Astrocyte of the spinal cord (primary cell): ENCODE measurements around the gene MTARC2.

Experiments used
- DNase-seq: peaks from one replicate; pipeline ENCODE4 v3.0.0; 2011; ENCODE audit warnings: low read depth, low spot score
- H3K4me3 ChIP-seq: 2 replicates; pipeline ENCODE4 v1.5.1; 2011; ENCODE audit warnings: low read depth, mild to moderate bottlenecking, low read length, moderate library complexity
- CTCF ChIP-seq: IDR thresholded peaks from 2 replicates; pipeline ENCODE4 v1.5.1; 2012; ENCODE audit warnings: low read depth, mild to moderate bottlenecking, low read length, inconsistent platforms
- in situ Hi-C: cut with HindIII; loops from 2 replicates; pipeline ENCODE4 v1.10.0; 2017; ENCODE audit warnings: low sequenced_read_pairs

MTARC2 gene

DNA sequence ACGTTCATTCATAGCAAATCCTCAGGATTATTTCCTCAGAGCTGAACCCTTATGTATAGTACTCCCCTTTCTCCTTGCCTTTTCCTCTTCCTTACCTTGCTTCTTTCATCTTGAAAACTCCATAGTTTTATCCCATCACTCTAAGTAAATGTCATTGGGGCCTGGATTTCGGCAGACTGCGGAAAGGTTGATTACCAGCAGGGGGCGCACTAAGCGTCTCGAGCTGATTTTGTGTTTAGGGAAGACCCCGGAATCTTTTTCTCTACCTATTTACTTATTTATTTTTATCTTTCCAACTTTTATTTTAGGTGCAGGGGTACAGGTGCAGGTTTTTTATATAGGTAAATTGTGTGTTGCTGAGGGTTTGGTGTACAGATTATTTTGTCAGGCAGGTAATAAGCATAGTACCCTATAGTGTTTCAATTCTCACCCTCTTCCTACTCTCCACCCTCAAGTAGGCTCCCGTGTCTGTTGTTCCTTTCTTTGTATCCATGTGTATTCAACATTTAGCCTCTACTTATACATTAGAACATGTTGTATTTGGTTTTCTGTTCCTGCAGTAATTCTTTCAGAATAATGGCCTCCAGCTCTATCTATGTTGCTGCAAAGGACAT, 27.2 kb downstream of the MTARC2 start:
- in situ Hi-C loops = no loop called here
- no peak overlapping the region for H3K4me3 ChIP-seq
- peak; percentile 31 for DNase-seq
- peak; percentile 89 for TF ChIP-seq CTCF

DNA sequence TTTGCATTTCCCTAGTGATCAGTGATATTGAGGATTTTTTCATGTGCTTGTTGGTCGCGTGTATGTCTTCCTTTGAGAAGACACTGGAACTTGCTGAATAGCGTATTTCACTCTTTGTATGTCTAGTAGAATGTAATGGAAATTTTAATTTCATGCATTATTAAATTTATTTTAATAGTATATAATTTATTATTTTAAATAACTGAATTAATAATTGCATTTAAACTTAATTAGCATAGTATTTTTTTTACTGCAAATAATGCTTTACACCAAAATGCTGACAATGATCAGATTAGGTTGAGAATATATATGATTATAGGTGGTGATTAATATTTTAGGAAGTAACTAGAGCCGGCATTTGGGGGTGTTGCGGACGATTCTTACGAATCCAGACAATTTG, 28.1 kb downstream of the MTARC2 start:
- DNase-seq = no peak
- in situ Hi-C loops = no loop called here
- no peak for TF ChIP-seq CTCF
- no peak overlapping the region for H3K4me3 ChIP-seq

GRCh38 chr1:220776720-220777326, 28.7 kb downstream of the MTARC2 start:
- in situ Hi-C loops = no loop called here
- DNase-seq = peak; percentile 61
- TF ChIP-seq CTCF = peak; percentile 97
- no peak overlapping the region for H3K4me3 ChIP-seq

DNA sequence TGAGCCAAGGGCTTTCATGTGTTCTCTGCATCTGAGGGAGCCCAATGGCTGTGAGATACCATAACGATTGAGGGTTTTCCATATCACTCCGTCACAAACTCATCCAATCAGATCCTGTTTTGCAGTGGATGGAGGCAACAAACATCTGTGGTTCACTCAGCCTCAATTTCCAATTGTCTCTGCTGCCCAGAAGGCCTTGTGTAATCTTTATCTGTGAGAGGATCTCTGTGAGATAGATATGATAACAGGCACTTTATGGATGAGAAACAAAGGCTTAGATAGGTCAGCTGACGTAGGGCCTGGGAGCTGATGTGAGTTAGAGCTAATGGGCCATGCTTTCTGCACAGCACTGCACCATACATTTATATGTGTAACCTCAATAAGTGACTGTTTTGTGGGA, 35.3 kb downstream of the MTARC2 start:
- in situ Hi-C loops = no loop called here
- DNase-seq = no peak
- TF ChIP-seq CTCF = no peak
- no peak overlapping the region for H3K4me3 ChIP-seq

DNA sequence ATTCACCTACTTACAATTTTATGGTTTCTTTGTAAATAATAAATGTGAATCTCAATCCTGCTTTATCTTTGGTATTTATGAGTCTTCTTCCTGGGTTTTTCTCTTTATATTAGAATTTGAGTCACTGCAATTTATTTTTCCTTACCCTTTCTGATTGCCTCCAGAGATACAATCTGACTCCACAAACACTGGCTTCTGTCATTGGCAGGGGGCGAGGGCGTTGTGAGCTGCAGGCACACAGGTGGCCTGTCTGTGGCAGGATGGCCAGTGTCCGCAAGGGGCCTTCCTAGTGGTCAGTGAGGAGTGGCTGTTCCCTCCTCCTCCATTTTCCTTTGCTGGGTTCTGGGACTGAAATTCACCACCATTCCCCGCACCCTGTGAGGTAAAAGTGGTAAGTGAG, 36.6 kb downstream of the MTARC2 start:
- DNase-seq = no peak
- H3K4me3 ChIP-seq = no peak overlapping the region
- in situ Hi-C loops = no loop called here
- TF ChIP-seq CTCF = no peak

GRCh38 chr1:220785166-220786056, 37.3 kb downstream of the MTARC2 start:
- in situ Hi-C loops = no loop called here
- no peak overlapping the region for H3K4me3 ChIP-seq
- no peak for DNase-seq
- no peak for TF ChIP-seq CTCF
